Hepatocyte (in vitro differentiated cells): ENCODE measurements around the gene TBC1D8.

Source experiments
- CTCF ChIP-seq: fragments of 200-600 bp; sonication (generic); IDR thresholded peaks from 2 replicates; pipeline ENCODE4 v1.5.1; 2016; ENCODE audit warnings: antibody characterized with exemption, mild to moderate bottlenecking; ENCODE audit not compliant: poor library complexity
- EZH2phosphoT487 ChIP-seq: fragments of 200-600 bp; sonication (generic); IDR thresholded peaks from one replicate; pipeline ENCODE4 v1.6.1; 2018; ENCODE audit warnings: antibody characterized with exemption, mild to moderate bottlenecking, low read depth, moderate library complexity; ENCODE audit not compliant: unreplicated experiment, severe bottlenecking

- no peak for TF ChIP-seq CTCF
- TF ChIP-seq EZH2phosphoT487, result no peak
Observed at GRCh38 chr2:101160454-101160853, 9.3 kb upstream of the TBC1D8 start.
